Spinal cord (tissue), 10 donors: Measurements from ENCODE around the gene AKAP10. TPM values are rescaled to one million over a fixed set of nuclear protein-coding genes. Genes with fewer than 3 reads are reported as not detected.
"Not testable (repeated sequence)": the region's sequence is repeated elsewhere in the genome, so short reads cannot be mapped to it uniquely, and the experiment has no call there.

Experiments
- DNase-seq, 6 donors: peaks; one replicate each; pipeline versions ENCODE4 v3.0.0 to v3.0.0-alpha.2; 2013 to 2015; ENCODE audit warnings: low spot score in 6 of 6, low read depth in 4 of 6
- H3K27ac ChIP-seq: one replicate; pipeline ENCODE4 v1.5.1; 2013; ENCODE audit warnings: low read depth, low read length, control low read depth
- H3K27me3 ChIP-seq: one replicate; pipeline ENCODE4 v1.6.1; 2013; ENCODE audit warnings: low read length; ENCODE audit not compliant: control insufficient read depth, insufficient read depth
- H3K36me3 ChIP-seq: one replicate; pipeline ENCODE4 v1.6.1; 2013; ENCODE audit warnings: low read length; ENCODE audit not compliant: control insufficient read depth, insufficient read depth
- H3K4me1 ChIP-seq: one replicate; pipeline ENCODE4 v1.6.1; 2013; ENCODE audit warnings: low read length; ENCODE audit not compliant: control insufficient read depth, insufficient read depth
- H3K4me3 ChIP-seq: one replicate; pipeline ENCODE4 v1.5.1; 2013; ENCODE audit warnings: low read depth, low read length, control low read depth
- H3K9me3 ChIP-seq: one replicate; pipeline ENCODE4 v1.6.1; 2013; ENCODE audit warnings: low read length; ENCODE audit not compliant: control insufficient read depth, insufficient read depth
- WGBS: methylation state at CpG from one replicate; pipeline ENCODE4 v1.1.5; 2013; ENCODE audit warnings: missing lambda C conversion rate; ENCODE audit not compliant: insufficient coverage; 5-methylcytosine and 5-hydroxymethylcytosine counted together
- polyA plus RNA-seq, 2 donors: library from polyadenylated mRNA; unstranded; fragments of 120-200 nt; gene quantifications; one replicate each; pipeline ENCODE4 v1.2.1, GENCODE V29; 2013; ENCODE audit not compliant: insufficient read length in 2 of 2
- total RNA-seq, 2 donors: library from RNA; depleted of rRNA in 1 of 2; stranded (reverse); fragments of 120-200 nt in 1 of 2; fragments of >200 nt in 1 of 2; gene quantifications; one replicate each; pipeline versions ENCODE4 v1.2.3 to v1.2.4, GENCODE V29; 2013 to 2014
- donor health status: healthy.

AKAP10 gene
- total and polyA plus RNA-seq, 4 donors, result 24.5 to 39.3 (median 27.9) TPM

DNA sequence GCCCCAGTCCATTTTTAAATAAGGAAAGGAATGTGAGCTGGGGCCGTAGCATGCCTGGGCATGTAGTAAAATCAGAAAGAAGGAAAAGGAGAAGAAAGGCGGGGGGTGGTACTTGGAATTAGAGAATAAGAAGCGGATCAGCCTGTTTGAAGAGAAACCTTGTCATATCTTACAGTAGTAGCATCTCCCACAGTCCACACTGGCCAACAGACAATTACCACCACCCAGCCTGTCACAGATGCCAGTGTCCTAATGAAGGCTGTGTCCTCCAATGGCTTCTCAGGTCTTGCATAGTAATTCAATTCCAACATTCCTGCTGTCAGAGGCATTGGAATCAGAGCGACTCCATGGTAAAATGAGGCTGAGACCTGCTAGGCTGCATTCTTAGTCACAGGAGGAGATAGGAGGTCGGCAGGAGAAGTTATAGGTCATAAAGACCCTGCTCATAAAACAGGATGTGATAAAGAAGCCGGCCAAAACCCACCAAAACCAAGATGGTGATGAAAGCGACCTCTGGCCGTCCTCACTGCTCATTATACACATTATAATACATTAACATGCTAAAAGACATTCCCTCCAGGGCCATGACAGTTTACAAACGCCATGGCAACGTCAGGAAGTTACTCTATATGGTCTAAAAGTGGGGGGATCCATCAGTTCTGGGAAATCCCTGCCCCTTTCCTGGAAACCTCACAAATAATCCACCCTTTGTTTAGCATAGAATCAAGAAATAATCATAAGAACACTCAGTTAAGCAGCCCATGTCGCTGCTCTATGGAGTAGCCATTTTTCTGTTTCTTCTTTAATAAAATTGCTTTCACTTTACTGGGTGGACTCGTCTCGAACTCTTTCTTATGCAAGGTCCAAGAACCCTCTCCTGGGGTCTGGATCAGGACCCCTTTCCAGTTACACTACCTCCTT is 9.6 kb upstream of the AKAP10 start:
- Histone ChIP-seq H3K36me3 (no peaks in the 10 kb centered on the region), H3K27ac (no peak overlapping the region), H3K4me1 (no peaks in the 10 kb centered on the region), H3K4me3 (no peak overlapping the region), H3K9me3 (no peaks in the 10 kb centered on the region), H3K27me3 (no peaks in the 10 kb centered on the region)
- WGBS, result 46% methylated on average over 5 of the region's 13 CpGs
- DNase-seq, result no peak

DNA sequence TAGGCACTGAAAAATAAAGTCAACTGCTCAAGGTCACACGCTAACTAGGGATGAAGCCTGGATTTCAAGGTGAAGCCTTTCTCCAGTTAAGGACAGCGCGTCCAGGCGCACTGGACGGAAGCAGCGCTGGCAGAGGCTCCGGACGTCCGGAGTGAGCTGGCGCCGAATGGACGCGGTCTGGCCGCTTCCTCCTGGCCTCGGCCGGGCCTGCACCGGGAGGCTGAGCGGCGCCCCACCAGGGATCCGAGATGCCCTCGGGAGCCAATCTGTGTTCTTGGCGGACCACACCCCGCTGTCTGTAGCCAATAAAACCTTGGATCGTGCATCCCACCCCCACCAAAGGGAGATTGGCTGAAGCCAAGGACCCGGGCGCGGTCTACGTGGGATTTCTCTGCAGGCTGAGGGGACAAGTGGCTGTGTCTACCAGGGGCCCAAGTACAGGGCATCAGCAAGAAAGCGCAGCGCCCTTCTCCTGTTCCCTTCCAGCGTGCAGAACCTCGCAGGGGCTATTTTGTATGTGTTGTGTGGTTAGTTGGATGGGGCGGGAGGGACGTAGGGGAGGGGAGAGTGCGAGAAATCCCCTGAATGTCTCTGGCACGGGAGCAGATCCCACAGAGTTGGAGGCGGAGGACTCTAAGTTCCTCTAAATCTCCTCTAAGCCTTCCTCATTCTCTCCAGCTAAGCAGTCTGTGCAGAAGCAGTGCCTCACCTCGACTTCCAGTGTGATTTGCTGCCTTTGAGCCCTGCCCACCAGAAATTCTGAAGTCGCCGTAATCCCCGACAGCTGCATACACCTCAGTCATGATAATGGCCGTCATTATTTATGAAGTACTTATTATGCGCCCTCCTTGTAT is 2.5 kb upstream of the AKAP10 start:
- peak in 1 of 6 donors; percentile 14 for DNase-seq
- H3K9me3 ChIP-seq, result no peaks in the 10 kb centered on the region
- H3K36me3 ChIP-seq, result no peaks in the 10 kb centered on the region
- no peaks in the 10 kb centered on the region for H3K27me3 ChIP-seq
- H3K27ac ChIP-seq, result no peak overlapping the region
- no peak overlapping the region for H3K4me3 ChIP-seq
- peaks cover 20% of the 10 kb centered on the region for H3K4me1 ChIP-seq
- WGBS, result 66% methylated on average over 35 of the region's 43 CpGs

DNA sequence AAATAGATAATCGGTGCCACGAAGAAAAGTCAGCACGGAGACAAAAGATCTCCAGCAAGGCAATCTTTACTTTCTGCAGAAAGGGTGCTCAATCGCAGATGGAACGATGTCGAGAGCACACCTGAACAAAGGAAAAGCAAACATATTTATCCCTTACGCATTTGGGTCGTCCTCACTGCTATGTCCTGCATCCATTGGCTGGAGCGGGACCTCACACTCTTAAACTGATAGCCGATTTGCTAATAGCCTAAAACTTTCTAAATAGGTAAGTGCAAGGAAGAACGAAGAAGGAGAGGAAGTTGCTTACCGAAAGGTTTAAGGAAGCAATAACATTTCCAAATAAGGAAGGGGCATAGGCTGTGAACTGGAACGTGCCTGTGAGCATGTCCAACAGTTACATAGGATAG is 1.2 kb upstream of the AKAP10 start:
- no peak for DNase-seq
- WGBS, result 92% methylated on average over 6 of the region's 13 CpGs
- H3K36me3 ChIP-seq, result no peaks in the 10 kb centered on the region
- H3K4me1 ChIP-seq, result peaks cover 20% of the 10 kb centered on the region
- no peaks in the 10 kb centered on the region for H3K9me3 ChIP-seq
- peak overlapping the region; percentile 84 for H3K4me3 ChIP-seq
- H3K27ac ChIP-seq, result no peak overlapping the region
- no peaks in the 10 kb centered on the region for H3K27me3 ChIP-seq

DNA sequence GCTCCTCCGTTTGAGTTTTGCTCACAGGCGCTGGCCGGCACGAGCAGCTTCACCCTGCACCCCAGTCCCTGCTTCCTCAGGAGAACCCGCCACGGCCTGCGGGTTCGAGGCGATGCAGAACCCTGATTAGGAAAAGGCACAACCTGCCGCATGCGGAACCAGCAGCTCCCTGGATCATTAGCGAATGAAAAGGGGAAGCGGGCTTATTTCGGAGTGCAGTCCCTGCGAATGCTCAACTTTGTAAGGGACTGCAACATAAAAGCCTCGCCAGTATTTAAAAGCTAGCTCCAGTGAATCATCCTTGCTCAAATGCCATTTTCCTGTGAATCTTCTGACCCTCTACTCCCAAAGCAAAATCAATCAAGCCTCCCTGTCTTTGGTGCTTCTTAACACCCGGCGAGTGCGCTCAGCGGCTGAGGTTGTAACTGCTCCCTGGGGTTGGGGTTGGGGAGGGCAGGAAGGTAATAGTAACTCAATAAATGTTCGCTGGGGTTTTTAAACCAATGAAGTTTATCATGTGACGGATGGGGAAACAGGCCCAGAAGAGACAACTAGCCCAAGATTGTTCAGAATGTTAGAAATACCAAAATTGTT is 678 bp upstream of the AKAP10 start:
- 10% methylated on average over 21 of the region's 22 CpGs for WGBS
- no peak for DNase-seq

DNA sequence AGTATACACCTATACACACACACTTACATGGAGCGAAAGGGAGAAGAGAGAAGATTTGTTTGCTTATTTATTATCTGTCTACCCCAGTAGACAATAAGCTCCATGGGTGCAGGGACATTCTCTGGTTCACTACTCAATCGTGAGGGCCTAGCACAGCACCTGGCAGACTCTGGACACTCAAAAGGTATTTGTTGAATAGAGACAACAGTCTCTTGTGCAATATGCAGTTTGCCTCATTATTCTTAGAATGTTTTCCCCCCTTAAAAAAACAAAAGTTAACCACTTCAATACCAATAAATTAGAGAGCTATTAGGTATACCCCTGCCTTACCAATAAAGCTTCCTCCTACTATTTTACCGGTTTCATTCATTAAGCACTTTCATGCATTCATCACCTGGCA is 2.0 kb downstream of the AKAP10 start:
- H3K9me3 ChIP-seq, result no peaks in the 10 kb centered on the region
- H3K27ac ChIP-seq, result no peak overlapping the region
- peaks cover 2% of the 10 kb centered on the region for H3K36me3 ChIP-seq
- DNase-seq, result no peak
- WGBS, result 100% methylated on average over 1 of the region's 3 CpGs
- no peaks in the 10 kb centered on the region for H3K27me3 ChIP-seq
- H3K4me3 ChIP-seq, result no peak overlapping the region
- peaks cover 20% of the 10 kb centered on the region for H3K4me1 ChIP-seq

More for the DNA sequence above, 678 bp upstream of the AKAP10 start:
- Histone ChIP-seq H3K9me3 (no peaks in the 10 kb centered on the region), H3K4me3 (peak overlapping the region; percentile 84), H3K27me3 (no peaks in the 10 kb centered on the region), H3K4me1 (peaks cover 20% of the 10 kb centered on the region), H3K36me3 (no peaks in the 10 kb centered on the region), H3K27ac (peak overlapping the region; percentile 93)

DNA sequence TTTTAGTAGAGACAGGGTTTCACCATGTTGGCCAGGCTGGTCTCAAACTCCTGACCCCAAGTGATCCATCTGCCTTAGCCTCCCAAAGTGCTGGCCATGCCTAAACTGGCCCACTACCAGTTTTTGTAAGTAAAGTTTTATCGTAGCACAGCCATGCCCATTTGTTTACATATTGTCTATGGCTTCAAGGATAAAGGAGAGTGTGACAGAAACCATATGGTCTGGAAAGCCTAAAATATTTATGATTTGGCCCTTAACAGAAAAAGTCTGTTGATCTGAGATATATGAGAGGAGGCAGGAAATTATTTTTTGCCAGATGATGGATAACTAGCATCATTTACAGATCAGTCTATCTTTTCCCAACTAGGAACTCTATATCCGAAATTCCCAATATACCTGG is 4.5 kb downstream of the AKAP10 start:
- Histone ChIP-seq H3K4me3 (no peak overlapping the region), H3K27me3 (no peaks in the 10 kb centered on the region), H3K4me1 (peaks cover 12% of the 10 kb centered on the region), H3K36me3 (peaks cover 2% of the 10 kb centered on the region), H3K27ac (no peak overlapping the region), H3K9me3 (no peaks in the 10 kb centered on the region)
- no CpG with 5 or more reads among the region's 2 CpGs for WGBS
- DNase-seq, result no peak

DNA sequence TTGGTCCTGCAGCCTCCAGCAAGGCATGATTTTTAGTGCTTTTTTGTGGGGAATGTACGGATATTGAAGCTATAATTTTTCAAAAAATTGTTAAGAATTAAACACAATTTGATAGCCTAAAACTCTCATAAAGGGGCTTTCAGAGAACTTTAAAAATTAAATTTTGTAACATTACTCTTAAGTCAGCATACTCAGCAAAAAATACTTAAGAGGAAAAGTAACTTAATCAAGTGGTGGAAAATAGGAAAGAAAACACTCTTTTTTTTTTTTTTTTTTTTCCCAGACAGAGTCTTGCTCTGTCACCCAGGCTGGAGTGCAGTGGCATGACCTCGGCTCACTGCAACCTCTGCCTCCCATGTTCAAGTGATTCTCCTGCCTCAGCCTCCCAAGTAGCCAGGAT is 14.7 kb downstream of the AKAP10 start:
- H3K27ac ChIP-seq, H3K4me1 ChIP-seq, H3K27me3 ChIP-seq, DNase-seq, H3K9me3 ChIP-seq, H3K4me3 ChIP-seq: not testable (repeated sequence)
- no CpG with 5 or more reads among the region's 2 CpGs for WGBS
- peaks cover 19% of the 10 kb centered on the region for H3K36me3 ChIP-seq

DNA sequence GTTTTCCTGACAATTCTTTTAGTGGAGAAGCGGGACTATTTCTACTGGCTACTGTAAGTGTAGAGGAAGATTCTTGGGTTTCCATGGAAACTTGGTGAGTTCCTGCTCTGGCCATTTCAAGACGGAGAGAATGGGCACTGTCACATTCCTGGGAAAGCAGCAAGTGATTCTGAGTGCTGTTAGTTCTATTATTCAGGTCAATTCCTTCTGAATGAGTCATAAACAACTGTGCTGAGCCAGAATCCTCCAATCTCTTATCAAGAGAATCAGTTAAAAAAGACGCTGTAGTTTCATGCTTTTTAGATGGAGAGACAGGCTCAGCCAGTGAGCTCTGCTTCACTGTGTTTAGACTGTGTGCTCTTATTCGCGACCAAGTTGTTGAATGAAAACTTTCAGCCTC is 19.6 kb downstream of the AKAP10 start:
- Histone ChIP-seq H3K36me3 (peaks cover 21% of the 10 kb centered on the region), H3K4me3 (no peak overlapping the region), H3K27ac (no peak overlapping the region), H3K9me3 (no peaks in the 10 kb centered on the region), H3K4me1 (no peaks in the 10 kb centered on the region), H3K27me3 (no peaks in the 10 kb centered on the region)
- WGBS, result 53% methylated on average over 3 of the region's 5 CpGs
- peak in 1 of 6 donors; percentile 47 for DNase-seq

DNA sequence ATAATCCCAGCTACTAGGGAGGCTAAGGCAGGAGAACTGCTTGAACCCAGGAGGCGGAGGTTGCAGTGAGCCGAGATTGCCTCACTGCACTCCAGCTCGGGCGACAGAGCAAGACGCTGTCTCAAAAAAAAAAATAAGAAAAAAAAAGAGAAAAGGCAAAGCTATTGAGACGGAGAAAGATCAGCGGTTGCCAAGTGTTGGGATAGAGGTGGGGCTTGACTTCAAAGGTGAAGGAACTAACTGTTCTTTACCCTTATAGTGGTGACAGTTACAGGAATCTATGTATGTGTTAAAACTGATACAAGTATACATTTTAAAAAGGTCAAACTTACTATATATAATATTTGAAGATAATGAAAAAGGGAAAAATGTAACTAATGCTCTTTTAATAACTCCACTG is 22.5 kb downstream of the AKAP10 start:
- Histone ChIP-seq H3K4me3 (no peak overlapping the region), H3K36me3 (peaks cover 24% of the 10 kb centered on the region), H3K27me3 (no peaks in the 10 kb centered on the region), H3K27ac (no peak overlapping the region), H3K4me1 (no peaks in the 10 kb centered on the region), H3K9me3 (no peaks in the 10 kb centered on the region)
- WGBS, result 100% methylated on average over 4 of the region's 7 CpGs
- DNase-seq, result no peak
